Stimulated activated naive CD4-positive, alpha-beta T cell treated with Interleukin-2 at 50 U/mL for 16 hours (primary cell): ENCODE data around the gene TSLP.

Source experiments
- DNase-seq: peaks from one replicate; lab custom pipeline; 2025; lab: John Stamatoyannopoulos, UW

Gene TSLP

DNA sequence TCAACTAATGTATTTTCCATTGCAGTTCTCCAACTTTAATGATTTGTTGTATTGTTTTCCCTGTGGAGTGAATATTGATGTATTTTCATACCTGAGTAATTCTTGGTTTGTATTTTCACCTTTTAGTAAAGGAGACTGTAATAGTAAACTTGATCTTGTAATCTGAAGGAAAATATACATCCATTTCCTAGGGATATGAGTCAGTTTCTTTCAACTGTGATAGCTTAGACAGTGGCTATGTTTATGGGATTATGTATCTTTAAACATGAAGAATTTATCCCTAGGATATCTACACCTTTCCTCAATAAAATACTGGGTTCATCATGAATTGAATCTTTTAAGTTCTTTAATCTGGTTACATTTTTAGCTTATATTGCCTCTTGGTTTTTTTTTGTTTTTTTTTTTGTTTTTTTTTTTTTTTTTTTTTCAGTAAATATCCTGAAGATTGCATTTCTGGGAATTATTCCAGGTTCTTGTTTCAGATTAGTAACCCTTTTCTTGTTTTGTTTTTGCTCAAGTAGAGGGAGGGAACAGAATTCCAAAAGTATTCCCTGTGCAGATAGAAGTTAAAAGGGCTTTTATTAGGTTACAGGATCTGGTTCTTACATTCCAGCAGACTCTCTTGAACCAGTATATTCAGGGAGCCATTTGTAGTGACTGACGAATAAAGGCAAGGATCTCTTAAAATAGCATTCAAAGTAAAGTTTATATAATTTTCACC lies 27.7 kb downstream of the TSLP start:
- DNase-seq: no peak

- DNase-seq: no peak
Observed at GRCh38 chr5:111106320-111106948, 34.9 kb downstream of the TSLP start.

GRCh38 chr5:111107371-111107770 lies 35.9 kb downstream of the TSLP start:
- no peak for DNase-seq

DNA sequence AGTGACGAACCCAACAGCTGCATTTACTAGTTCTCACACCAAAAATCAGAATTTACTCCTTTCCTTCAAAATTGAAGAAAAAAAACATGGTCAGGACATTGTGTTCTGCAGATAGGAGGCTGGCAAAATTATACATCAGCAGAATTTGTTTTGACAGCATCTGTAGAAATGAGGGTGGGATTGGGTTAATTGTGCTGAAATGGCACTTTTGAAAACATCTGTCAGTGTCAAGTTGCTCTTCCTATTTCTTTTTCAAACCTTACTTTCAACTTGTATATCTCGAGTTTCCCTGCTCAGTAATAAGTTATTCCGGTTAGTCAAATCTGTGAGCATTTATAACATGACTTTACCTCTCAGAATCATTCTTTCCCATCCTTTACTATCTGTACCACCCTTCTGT lies 40.4 kb downstream of the TSLP start:
- no peak for DNase-seq

DNA sequence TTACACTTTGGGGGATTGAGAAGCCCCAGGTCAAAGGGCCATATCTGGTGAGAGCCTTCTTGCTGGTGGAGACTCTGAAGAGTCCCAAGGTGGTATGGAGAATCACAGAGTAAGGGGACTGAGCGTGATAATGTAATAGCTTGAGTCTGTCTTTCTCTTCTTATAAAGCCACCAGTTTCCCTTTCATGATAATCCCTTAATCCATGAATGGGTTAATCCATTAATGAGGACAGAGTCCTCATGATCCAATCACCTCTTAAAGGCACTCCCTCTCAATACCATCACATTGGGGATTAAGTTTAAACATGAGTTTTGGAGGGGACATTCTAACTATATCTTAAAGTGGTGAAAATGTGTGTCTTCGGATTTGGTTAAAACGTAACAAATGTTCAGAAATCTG lies 42.2 kb downstream of the TSLP start:
- DNase-seq: no peak

GRCh38 chr5:111115229-111115628 lies 43.7 kb downstream of the TSLP start:
- DNase-seq: no peak

GRCh38 chr5:111116550-111116949 lies 45.0 kb downstream of the TSLP start:
- DNase-seq: no peak

GRCh38 chr5:111117136-111117535 lies 45.6 kb downstream of the TSLP start:
- DNase-seq: no peak

GRCh38 chr5:111119221-111119620 lies 47.7 kb downstream of the TSLP start:
- DNase-seq: no peak

- DNase-seq: no peak
Observed at GRCh38 chr5:111119856-111120255, 48.3 kb downstream of the TSLP start.

GRCh38 chr5:111120911-111121310 lies 49.4 kb downstream of the TSLP start:
- no peak for DNase-seq

- DNase-seq: no peak
Observed at GRCh38 chr5:111121926-111122325, 50.4 kb downstream of the TSLP start.

GRCh38 chr5:111122398-111122797 lies 50.9 kb downstream of the TSLP start:
- no peak for DNase-seq

- no peak for DNase-seq
Observed at GRCh38 chr5:111124793-111125192, 53.3 kb downstream of the TSLP start.

DNA sequence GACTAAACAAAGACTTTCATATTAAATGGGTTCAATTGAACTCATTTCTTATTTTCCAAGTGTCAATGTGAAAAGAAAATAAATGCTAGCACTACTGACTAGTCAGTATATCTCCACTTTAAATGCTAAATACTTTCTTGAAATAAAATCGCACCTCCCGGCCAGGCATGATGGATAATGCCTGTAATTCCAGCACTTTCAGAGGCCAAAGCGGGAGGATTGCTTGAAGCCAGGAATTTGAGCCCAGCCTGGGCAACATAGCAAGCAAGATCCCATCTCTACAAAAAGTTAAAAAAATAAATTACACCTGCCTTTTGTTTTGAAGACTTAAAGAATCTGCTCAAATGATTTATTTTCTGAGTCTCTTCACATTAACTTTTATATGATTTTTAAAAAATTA lies 55.4 kb downstream of the TSLP start:
- DNase-seq: no peak
